ENCODE data around the gene CCDC92.

The CCDC92 gene

DNA sequence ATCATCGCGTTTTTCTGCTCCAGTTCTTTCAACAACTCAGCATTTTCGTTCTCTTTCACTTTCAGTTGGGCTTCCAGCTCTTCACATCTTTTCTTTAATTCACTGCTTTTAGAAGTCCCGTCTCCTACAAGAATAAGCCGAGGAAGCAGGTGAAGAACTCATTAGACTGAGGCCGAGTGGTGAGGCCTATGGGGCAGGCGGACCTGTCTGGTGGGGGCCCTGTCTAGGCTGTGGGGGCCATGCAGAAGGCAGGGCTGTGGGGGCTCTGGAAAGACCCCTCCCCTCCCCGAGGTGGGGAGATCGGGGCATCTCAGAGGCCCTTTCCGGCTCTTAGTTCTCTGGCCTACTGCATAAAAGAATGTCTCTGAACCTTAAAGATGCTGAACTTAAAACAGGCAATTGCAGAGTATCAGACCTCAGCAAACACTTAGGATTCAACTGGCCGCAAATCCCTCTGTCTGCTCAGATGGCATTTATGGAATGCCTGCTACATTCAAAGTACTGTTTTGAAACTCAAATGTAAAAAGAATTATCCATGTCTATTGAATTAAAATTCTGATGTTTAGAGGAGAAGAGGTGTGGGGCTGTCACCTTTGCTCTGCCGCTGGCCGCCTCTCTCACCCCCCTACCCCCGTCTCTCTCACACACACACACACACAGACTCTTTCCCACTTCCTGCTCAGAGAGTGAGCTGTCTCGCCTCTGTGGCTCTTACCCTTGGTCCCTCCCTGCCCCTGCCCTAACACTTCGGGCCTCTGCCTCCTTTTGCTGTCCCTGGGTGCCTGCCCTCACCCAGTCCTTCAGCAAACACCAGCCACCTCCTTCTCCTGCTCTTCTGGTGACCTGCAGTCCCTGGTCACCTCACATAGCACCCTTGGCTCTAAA lies 34.7 kb downstream of the CCDC92 start:
- in situ Hi-C loops (cut with MboI; ENCODE audit: low sequenced_read_pairs), result no loop called here

DNA sequence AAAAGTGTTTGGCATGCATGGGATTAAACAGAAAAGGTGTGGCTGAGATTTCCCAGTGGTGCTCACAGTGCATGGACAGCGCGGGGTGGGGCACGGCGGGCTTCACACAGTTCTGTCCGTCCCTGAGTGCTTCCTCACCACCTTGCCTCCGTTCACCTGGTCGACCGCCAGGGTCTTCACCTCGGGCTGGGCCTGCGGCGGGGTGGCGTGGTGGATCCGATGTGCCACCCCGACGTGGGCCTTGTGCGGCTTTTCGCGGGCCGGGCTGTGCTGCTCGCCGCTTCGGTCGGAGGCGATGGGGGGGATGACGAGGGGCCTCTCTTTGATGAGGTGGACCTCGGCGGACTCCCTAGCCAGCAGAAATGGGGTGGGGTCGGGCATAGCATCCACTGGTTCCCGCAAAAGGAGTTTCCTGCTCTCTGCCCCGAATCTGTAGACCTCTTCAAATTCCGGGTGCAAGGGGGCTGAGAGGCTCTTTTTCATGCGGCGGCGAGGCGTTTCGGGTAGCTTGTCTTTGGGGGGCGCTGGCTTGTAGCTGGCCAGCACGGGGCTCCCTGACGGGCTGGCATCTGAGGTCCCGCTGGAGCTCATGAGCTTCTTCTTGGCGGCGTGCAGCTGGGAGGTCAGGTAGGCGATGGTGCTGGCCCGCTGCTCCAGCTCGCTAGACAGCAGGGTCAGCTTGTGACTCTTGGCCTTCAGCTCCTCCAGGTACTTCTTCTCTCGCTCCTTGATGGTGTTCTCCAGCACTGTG lies 35.5 kb downstream of the CCDC92 start:
- in situ Hi-C loops (cut with MboI; ENCODE audit: low sequenced_read_pairs), result no loop called here

DNA sequence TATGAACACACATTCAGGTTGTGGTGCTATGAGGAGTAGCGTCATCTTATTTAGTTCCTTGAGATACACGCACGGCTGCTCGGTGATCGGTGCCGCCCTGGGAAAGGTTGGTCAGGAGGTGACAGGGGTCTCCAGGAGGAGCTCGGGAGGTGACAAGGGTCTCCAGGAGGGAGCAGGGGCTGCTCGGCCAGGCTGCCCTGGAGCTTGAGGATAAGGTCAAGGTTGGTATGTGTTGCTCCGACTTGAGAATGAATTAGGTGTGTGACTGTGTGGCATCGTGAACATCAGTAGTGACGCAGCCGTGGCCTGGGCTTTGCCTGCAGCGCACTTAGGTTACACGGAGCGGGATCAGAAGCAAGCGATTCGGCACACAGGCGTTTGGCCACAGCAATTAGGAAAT lies 36.2 kb downstream of the CCDC92 start:
- in situ Hi-C loops (cut with MboI; ENCODE audit: low sequenced_read_pairs), result no loop called here

DNA sequence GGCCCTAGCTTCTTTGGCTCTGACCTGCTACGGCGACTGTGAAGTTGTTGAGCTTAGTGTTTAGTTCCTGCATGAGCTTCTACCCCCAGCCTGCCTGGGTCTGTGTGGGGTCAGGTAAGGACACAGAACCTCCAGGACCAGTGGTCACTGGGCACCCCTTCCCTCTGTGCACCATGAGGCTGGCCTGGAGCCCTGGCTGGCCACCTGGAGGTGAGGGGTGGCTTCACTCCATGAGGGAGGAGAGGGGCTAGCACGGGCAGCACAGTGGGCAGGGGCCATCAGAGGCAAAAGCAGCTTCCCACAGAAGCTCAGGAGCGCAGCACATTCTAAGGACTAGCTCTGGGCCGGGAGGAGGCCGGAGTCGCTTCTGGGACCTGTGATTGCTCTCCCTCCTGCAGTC lies 36.7 kb downstream of the CCDC92 start:
- in situ Hi-C loops (cut with MboI; ENCODE audit: low sequenced_read_pairs), result no loop called here

DNA sequence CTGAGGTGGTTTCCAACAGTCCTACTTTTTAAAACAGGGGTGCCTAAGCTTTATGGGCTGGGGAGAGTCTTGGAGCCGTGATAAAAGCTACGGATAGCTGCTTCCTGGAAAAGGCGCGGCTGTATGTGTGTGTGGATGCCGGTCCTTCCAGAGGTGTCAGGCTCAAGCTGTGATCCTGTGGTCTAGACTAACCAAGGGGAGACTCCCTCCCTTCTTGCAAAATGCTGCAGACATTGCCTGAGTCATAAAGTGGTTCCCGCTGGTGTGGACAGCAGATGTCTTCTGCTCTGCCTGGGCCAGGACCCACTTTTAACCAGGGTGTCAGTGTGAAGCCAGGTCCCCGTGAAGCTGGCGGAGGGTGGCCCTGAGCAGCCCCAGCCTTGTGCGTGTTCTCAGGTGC lies 37.8 kb downstream of the CCDC92 start:
- in situ Hi-C loops (cut with MboI; ENCODE audit: low sequenced_read_pairs), result no loop called here

DNA sequence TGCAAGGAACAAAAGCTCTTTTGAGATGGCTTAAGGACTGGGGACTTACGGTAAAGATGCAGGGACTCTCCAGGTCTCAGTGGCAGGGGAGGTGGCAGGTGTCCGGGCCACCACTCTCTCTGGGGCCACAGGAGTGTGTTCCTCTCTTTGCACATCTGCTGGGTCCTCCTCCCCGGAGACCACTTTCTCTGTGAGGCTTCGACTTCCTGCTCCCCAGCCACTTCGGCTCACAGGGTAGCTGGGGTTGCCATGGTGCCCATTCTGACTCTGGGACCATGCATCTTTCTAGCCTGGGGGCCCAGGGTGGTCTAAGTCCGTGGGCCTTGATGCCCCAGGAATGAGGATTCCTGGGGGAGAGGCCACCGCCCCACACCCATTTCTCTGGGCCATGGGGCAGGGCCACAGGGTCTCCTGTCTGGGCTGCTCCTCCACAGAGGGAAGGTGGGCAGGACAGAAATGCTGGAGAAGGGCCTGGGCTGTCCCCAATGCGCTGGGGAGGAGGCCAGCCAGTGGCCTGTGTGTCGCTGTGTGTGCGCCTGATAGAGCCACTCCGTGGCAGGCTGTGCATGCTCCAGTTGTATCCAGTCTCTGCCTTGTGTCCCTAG lies 38.5 kb downstream of the CCDC92 start:
- in situ Hi-C loops (cut with MboI; ENCODE audit: low sequenced_read_pairs), result no loop called here

DNA sequence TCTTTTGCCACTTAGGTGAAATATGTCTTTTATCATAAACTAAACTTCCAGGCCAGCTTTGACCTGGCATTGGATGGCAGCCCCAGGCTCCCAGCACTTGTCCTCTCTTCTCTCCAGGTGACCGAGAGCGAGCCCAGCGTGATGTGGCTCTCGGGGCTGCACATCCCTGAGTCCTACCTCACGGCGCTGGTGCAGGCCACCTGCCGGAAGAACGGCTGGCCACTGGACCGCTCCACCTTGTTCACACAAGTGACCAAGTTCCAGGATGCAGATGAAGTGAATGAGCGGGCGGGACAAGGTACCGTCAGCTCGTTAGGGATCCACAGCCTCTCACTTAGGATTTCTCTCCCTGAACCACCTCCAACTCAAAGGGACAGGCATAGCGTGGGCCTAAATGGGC lies 39.4 kb downstream of the CCDC92 start:
- in situ Hi-C loops (cut with MboI; ENCODE audit: low sequenced_read_pairs), result no loop called here

DNA sequence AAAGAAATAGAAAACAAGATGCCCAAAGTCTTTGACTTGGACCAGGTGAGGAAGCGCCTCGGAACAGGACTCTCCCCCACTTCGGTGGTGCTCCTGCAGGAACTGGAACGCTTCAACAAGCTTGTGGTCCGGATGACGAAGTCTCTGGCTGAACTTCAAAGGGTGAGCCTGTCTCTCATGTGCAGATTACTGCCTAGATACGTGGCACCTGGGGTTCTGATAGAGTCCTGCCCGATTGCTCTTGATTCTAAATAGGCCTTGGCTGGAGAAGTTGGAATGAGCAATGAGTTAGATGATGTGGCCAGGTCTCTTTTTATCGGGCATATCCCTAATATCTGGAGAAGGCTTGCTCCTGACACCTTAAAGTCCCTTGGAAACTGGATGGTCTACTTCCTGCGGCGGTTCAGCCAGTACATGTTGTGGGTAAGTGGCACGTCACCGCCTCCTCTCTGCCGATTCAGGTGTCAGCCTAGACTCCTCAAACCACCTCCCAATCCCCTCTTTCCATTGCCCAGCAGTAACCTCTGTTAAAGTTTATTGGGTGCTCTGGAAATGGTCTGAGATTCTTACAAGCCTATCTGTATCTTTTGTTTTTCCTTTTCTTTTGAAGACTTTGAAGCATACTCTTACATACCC lies 40.8 kb downstream of the CCDC92 start:
- in situ Hi-C loops (cut with MboI; ENCODE audit: low sequenced_read_pairs), result no loop called here

DNA sequence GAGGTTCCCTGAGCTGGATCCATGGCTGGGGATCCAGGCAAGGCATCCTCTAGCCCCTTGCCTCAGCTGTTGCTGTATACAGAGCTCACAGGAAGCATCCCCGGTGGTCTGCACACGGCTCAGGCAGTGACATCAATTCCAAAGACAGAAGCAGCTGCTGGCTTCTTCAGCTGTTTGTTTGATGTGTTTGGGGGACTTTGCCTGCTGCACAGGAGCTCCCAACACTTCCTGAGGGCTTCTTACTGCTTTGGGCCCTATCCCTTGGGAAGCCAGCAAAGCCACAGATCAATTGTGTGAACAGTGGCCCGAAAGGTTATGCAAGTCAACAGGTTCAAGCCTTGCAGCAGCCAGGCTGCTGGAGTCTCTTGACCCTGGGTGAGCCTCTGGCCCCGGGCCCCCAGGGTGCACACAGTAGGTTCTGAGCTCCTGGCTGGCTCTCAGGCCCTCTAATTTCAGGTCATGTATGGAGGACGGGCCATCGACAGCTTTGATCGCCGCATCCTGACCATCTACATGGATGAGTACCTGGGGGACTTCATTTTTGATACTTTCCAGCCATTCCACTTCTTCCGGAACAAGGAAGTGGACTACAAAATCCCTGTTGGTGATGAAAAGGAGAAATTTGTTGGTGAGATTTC lies 42.6 kb downstream of the CCDC92 start:
- in situ Hi-C loops (cut with MboI; ENCODE audit: low sequenced_read_pairs), result no loop called here

DNA sequence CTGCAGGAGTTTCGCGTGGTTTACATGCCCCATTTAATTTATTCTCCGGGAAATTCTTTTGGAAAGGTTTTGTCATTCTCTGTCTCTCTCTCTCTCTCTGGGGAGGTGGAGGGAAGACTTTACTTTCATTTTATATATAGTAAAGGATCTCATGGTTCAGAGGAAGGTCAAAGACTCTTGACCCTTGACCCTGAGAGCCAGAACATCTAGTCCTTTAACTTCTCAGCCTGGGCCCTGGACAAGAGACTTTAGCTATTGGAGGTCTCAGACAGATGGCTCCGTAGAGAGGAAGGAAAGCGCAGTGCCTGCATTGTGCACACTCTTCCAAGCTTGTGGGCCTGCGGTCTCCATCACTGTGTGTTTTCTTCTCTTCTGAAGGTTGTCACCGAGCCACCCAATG lies 43.7 kb downstream of the CCDC92 start:
- in situ Hi-C loops (cut with MboI; ENCODE audit: low sequenced_read_pairs), result no loop called here

DNA sequence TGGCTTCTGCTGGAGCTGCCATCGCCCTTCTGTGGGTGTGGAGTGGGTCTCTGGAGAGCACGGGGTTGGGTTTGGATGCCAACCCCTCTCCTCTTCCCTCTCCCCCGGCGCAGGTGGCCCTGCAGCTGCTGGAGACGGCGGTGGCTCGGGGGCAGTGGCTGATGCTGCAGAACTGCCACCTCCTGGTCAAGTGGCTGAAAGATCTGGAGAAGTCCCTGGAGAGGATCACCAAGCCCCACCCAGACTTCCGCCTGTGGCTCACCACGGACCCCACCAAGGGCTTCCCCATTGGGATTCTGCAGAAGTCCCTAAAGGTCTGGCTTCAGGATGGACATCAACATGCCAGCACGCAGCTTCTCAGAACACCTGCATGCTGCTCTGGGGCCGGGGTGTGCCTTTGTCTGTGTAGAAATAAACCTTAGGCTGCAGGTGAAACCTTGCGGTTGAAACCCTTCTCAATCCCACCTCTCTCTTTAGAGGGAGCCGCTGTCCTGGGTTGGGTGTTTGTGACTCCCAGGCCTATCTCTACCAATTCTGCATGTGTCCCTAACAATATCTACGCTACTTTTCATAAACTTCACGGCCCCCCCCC lies 44.3 kb downstream of the CCDC92 start:
- in situ Hi-C loops (cut with MboI; ENCODE audit: low sequenced_read_pairs), result no loop called here

DNA sequence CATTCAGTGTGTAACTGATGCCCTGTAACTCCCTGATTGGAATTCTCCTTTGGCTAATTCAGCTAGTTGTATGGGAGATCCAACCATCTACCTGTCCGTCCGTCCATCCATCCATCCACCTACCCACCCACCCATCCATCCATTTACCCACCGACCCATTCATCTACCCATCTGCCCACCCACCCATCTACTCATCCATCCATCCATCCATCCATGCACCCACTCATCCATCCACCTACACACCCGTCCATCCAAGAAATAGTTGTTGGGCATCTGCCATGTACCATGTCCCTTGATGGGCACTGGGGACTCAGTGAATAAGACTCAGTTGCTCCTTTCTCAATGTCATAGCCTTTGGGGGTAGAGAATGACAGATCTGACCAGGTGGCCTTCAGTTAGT lies 48.1 kb downstream of the CCDC92 start:
- in situ Hi-C loops (cut with MboI; ENCODE audit: low sequenced_read_pairs), result no loop called here

DNA sequence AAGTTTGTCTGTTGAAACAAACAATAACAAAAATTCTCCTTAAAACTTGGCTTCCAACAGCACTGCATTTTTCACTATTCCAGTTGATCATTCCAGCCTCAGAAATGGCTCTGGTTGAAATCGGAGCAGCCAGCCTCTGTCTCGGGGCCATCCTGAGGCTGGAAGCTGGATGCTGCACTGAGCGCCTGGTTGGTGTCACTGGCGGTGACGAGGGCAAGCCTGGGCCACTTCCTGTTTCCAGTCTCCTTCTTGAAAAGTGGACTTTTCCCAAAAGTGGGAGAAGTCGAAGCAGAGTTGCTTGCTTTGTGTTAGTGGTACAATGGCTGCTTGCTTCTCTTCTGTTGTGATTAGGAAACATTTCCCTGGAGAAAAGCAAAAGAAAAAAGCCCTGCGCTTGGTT lies 48.7 kb downstream of the CCDC92 start:
- in situ Hi-C loops (cut with MboI; ENCODE audit: low sequenced_read_pairs), result no loop called here

DNA sequence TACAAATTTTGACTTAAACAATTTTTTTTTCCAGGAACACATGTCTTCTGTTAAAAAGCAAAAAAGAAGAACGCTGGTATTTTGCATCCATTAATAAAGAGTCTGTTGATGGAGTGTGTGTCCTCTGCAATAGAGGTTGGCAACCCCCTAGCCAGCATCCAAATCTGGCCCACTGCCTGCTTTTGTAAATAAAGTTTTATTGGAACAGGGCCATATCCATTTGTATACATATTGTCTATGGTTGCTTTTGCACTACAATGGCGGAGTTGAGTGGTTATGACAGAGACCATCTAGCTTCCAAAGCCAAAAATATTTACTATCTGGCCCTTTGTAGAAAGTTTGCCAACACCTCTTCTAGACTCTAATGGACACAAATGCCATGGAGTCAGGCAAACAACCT lies 49.6 kb downstream of the CCDC92 start:
- in situ Hi-C loops (cut with MboI; ENCODE audit: low sequenced_read_pairs), result no loop called here

DNA sequence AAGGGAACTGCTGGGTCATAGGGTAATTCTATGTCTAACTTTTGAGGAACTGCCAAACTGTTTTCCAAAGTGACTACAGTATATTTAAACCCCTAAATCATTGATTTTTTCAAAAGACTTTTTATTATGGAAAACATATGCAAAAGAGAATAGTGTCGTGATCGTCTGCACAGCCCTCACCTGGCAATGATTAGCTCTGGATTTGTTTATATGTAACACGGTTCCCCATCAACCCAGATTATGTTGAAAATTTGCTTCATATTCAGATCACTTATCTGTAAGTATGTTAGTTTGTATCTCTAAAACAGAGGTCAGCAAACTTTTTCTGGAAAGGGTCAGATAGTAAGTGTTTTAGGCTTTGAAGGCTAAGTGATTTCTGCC lies 52.7 kb downstream of the CCDC92 start:
- in situ Hi-C loops (cut with MboI; ENCODE audit: low sequenced_read_pairs), result no loop called here

DNA sequence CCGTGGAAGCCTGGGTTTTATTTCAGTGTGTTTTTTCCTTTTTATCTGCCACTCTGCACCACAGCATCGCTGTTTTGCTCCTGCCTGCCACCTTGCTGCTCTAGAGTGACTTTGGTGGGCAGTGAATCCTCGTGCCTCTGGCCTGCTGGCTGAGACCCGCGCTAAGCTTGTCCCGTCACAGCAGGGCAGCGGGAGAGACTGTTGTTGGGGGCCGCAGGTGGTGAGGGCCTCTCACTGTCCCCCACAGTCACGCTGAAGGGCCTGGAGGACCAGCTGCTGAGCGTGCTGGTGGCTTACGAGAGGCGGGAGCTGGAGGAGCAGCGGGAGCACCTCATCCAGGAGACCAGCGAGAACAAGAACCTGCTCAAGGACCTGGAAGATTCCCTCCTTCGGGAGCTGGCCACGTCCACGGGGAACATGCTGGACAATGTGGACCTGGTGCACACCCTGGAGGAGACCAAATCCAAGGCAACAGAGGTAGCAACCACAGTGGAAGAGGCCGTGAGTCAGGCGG lies 55.2 kb downstream of the CCDC92 start:
- in situ Hi-C loops (cut with MboI; ENCODE audit: low sequenced_read_pairs), result no loop called here

DNA sequence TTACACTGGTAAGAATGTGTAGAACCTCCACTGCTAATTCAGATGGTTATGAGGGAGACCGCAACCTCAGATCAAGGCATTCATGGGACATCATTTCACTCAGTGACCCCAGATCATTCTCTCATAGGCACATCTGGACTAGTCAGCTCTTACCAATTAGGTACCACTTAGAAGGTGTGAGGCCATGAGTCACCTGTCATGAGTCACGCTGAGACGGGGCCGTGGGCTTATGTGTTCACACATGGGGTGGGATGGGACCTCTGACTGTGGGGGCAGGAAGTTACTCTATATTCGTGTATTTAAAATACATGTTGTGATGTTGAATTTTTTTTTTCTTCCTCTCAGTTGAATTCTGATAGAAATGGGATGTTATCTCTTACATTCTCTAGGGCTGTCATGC lies 55.9 kb downstream of the CCDC92 start:
- in situ Hi-C loops (cut with MboI; ENCODE audit: low sequenced_read_pairs), result no loop called here

DNA sequence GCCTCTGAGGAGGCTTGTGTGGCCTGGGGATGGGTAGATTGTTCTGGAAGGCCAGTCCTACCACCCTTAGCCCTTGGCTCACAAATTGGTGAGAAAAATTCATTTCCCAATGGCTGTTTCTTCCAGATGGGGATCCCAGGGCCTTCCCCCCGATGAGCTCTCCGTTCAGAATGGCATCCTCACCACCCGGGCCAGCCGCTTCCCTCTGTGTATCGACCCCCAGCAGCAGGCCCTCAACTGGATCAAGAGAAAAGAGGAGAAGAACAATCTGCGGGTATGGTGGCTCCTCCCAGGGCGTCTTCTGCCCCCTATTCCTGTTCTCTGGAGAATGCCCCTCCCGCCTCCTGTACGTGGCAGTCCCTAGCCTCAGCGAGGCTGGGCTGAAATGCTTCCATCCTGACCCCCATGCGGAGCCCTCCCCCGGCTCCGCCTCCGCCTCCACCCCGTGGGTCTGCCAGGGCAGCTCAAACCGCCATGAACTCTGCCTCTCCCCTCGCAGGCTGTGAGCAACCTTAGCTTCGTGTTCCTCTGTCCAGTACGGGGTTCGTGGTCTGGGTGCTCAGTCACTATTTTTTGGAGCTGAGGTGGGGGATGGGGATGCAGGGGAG lies 57.8 kb downstream of the CCDC92 start:
- in situ Hi-C loops (cut with MboI; ENCODE audit: low sequenced_read_pairs), result no loop called here

DNA sequence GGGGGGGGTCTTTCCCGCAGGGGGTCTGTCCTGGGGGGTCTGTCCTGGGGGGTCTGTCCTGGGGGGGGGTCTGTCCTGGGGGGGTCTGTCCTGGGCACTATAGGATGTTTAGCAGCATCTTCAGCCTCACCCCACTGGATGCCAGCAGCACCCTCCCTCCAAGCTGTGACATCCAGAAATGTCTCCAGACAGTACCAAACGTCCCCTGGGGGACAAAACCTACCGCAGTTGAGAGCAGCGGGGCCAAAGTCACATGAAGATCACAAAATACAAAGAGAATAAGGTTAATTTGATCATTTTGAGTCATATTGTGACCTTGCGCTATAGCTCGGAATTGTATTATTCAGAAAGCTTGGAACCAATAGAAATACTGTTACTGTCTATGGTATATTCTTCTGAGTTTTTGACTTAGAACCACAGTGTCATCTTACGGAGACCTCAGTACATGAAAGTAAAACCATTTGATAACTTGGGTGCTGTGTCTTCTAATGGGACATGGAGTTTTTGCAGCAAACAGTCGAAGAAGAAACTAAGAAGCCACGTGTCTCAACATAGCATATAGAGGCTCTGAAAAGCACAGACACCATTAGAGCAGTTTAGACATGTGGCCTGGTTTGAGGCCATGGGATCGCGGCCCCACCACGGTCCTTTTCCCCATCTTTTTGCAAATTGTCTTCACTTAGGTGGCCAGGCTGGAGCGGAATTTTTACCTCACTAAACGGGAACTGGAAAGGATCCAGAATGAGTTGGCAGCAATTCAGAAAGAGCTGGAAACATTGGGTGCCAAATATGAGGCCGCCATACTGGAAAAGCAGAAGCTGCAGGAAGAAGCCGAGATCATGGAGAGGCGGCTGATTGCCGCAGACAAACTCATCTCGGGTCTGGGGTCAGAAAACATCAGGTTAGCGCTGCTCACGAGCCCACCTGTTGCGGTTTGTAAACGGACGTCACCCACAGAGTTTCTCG lies 59.9 kb downstream of the CCDC92 start:
- in situ Hi-C loops (cut with MboI; ENCODE audit: low sequenced_read_pairs), result no loop called here

Data from HL-60/S4 treated with phorbol 12-myristate 13-acetate at 8.2 ng/mL for 4 days and 3 days (cell line).